GM23248 (cell line): ENCODE measurements around the gene CYP27B1. TPM values are rescaled to one million over a fixed set of nuclear protein-coding genes. Genes with fewer than 3 reads are reported as not detected.

Experiments used
- DNase-seq: peaks from one replicate; pipeline ENCODE4 v3.0.0-alpha.2; 2015
- H2AFZ ChIP-seq: fragments of 200-600 bp; sonication (generic); 2 replicates; pipeline ENCODE4 v1.6.1; 2016; ENCODE audit warnings: antibody characterized with exemption
- H3F3A ChIP-seq: fragments of 200-600 bp; sonication (generic); 2 replicates; pipeline ENCODE4 v1.6.1; 2016; ENCODE audit warnings: mild to moderate bottlenecking, antibody characterized with exemption, mixed run types; ENCODE audit not compliant: insufficient read depth
- H3K27ac ChIP-seq: fragments of 200-600 bp; sonication (generic); 2 replicates; pipeline ENCODE4 v1.5.1; 2016; ENCODE audit warnings: mild to moderate bottlenecking
- H3K27me3 ChIP-seq: fragments of 200-600 bp; sonication (generic); replicated peaks from 2 replicates; pipeline ENCODE4 v1.6.1; 2016; ENCODE audit warnings: mild to moderate bottlenecking; ENCODE audit not compliant: insufficient read depth
- H3K36me3 ChIP-seq: fragments of 200-600 bp; sonication (generic); 2 replicates; pipeline ENCODE4 v1.6.1; 2016; ENCODE audit warnings: low read depth, mild to moderate bottlenecking
- H3K4me1 ChIP-seq: fragments of 200-600 bp; sonication (generic); 2 replicates; pipeline ENCODE4 v1.6.1; 2016; ENCODE audit warnings: mild to moderate bottlenecking; ENCODE audit not compliant: insufficient read depth
- H3K4me2 ChIP-seq: fragments of 200-600 bp; sonication (generic); one replicate; pipeline ENCODE4 v1.6.1; 2016; ENCODE audit warnings: mild to moderate bottlenecking; ENCODE audit not compliant: unreplicated experiment
- H3K4me3 ChIP-seq: fragments of 200-600 bp; sonication (generic); 2 replicates; pipeline ENCODE4 v1.5.1; 2016; ENCODE audit warnings: mild to moderate bottlenecking
- H3K79me2 ChIP-seq: fragments of 200-600 bp; sonication (generic); 2 replicates; pipeline ENCODE4 v1.6.1; 2016; ENCODE audit warnings: mild to moderate bottlenecking; ENCODE audit not compliant: insufficient read depth
- H3K9ac ChIP-seq: fragments of 200-600 bp; sonication (generic); 2 replicates; pipeline ENCODE4 v1.6.1; 2016; ENCODE audit warnings: mild to moderate bottlenecking
- H3K9me2 ChIP-seq: fragments of 200-600 bp; sonication (generic); 2 replicates; pipeline ENCODE4 v1.6.1; 2016; ENCODE audit warnings: mixed run types, mild to moderate bottlenecking, moderate library complexity; ENCODE audit not compliant: insufficient read depth
- H3K9me3 ChIP-seq: fragments of 200-600 bp; sonication (generic); one replicate; pipeline ENCODE4 v1.6.1; 2017; ENCODE audit warnings: low read depth
- H4K20me1 ChIP-seq: fragments of 200-600 bp; sonication (generic); 2 replicates; pipeline ENCODE4 v1.6.0; 2016; ENCODE audit not compliant: insufficient read depth
- EZH2 ChIP-seq: fragments of 200-600 bp; sonication (generic); IDR thresholded peaks from 2 replicates; pipeline ENCODE4 v1.6.1; 2018; ENCODE audit warnings: antibody characterized with exemption, mild to moderate bottlenecking; ENCODE audit not compliant: insufficient read depth, poor library complexity, severe bottlenecking
- EZH2phosphoT487 ChIP-seq: fragments of 200-600 bp; sonication (generic); IDR thresholded peaks from 2 replicates; pipeline ENCODE4 v1.6.1; 2018; ENCODE audit warnings: antibody characterized with exemption, moderate library complexity, mild to moderate bottlenecking, low read depth; ENCODE audit not compliant: insufficient read depth
- WGBS, 2 experiments: methylation state at CpG; one replicate each; pipeline ENCODE4 v1.1.6; 2015 to 2017; ENCODE audit warnings: low lambda C conversion rate in 2 of 2, low coverage in 1 of 2; ENCODE audit errors: missing lambda C conversion rate in 2 of 2; 5-methylcytosine and 5-hydroxymethylcytosine counted together
- in situ Hi-C: fragments of 300-500 bp; cut with MboI; formaldehyde crosslinking; loops from 2 replicates; pipeline ENCODE4 v1.15.0; 2020
- polyA plus RNA-seq: library from polyadenylated mRNA; unstranded; fragments of >200 nt; fragmentation: Nextera tagmentation; extraction: Ambion mirVana; gene quantifications from 2 replicates; pipeline ENCODE4 v1.2.1, GENCODE V29; 2016
- total RNA-seq: library from RNA; depleted of rRNA; stranded (reverse); fragments of >200 nt; shearing (Covaris generic); gene quantifications from 2 replicates; pipeline ENCODE4 v1.2.3, GENCODE V29; 2014

CYP27B1 gene
- total and polyA plus RNA-seq, 2 experiments from 2014 or later, result 0.78 to 0.86 TPM

- H3K4me2 ChIP-seq, result peak overlapping the region; percentile 15
- peak overlapping the region; percentile 54 for H3K27ac ChIP-seq
- peaks cover 68% of the 10 kb centered on the region for H3F3A ChIP-seq
- in situ Hi-C loops, result no loop called here
- no peaks in the 10 kb centered on the region for H3K27me3 ChIP-seq
- WGBS, 2 experiments, result 85 to 87% methylated on average over 6 of the region's 6 CpGs
- H3K79me2 ChIP-seq, result peaks cover 21% of the 10 kb centered on the region
- no peak for TF ChIP-seq EZH2
- no peak for TF ChIP-seq EZH2phosphoT487
- H3K9ac ChIP-seq, result 0 out of 2 replicates have a peak overlapping the region, but pooled peaks have one; percentile 23
- H3K4me1 ChIP-seq, result peaks cover 23% of the 10 kb centered on the region
- H3K9me2 ChIP-seq, result no peaks in the 10 kb centered on the region
- H3K9me3 ChIP-seq, result no peaks in the 10 kb centered on the region
- no peak overlapping the region for H3K4me3 ChIP-seq
- no peak overlapping the region for H2AFZ ChIP-seq
- H4K20me1 ChIP-seq, result no peaks in the 10 kb centered on the region
- DNase-seq, result peak; percentile 73
- peaks cover 65% of the 10 kb centered on the region for H3K36me3 ChIP-seq
Observed at GRCh38 chr12:57795354-57795753, 28.5 kb upstream of the CYP27B1 start.

DNA sequence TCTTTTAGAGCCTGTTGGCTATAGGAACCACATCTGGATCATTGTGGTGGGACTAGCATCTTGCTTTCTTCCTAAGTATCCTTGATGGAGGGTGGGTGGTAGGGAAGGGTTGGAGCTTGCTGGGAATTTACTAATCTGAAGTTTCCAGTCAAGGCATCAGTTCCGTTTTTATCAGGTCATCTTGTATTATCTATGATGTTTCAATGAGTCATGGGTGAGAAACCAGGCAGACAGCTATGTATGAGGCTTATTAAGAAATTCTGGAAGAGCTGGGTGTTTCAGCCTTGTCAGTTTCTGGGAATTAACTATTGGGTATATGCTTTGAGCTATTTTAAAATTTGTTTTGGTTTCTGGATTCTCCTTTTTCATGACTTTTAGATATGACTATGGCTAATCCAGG lies 27.0 kb upstream of the CYP27B1 start:
- in situ Hi-C loops, result no loop called here
- Histone ChIP-seq H3K9me3 (no peaks in the 10 kb centered on the region), H2AFZ (no peak overlapping the region), H3K4me1 (peaks cover 23% of the 10 kb centered on the region), H3K4me2 (peak overlapping the region; percentile 61), H3K27ac (peak overlapping the region; percentile 88), H3F3A (peaks cover 56% of the 10 kb centered on the region), H3K9ac (peak overlapping the region; percentile 63), H3K4me3 (peak overlapping the region; percentile 40), H3K27me3 (no peaks in the 10 kb centered on the region), H3K9me2 (no peaks in the 10 kb centered on the region), H3K79me2 (peaks cover 32% of the 10 kb centered on the region), H3K36me3 (peaks cover 50% of the 10 kb centered on the region), H4K20me1 (no peaks in the 10 kb centered on the region)
- 0% methylated on average over 1 of the region's 1 CpG for WGBS, 2 experiments
- peak; percentile 91 for DNase-seq
- TF ChIP-seq EZH2 (no peak), EZH2phosphoT487 (no peak)

- Histone ChIP-seq H3K4me1 (peaks cover 3% of the 10 kb centered on the region; the same call in 1 of the 2 replicates), H3K79me2 (peaks cover 54% of the 10 kb centered on the region), H2AFZ (no peak overlapping the region), H3K4me3 (peak overlapping the region; percentile 98; the same call in 1 of the 2 replicates), H3K9ac (no peak overlapping the region; the same call in 1 of the 2 replicates), H4K20me1 (no peaks in the 10 kb centered on the region), H3F3A (peaks cover 17% of the 10 kb centered on the region), H3K9me3 (no peaks in the 10 kb centered on the region), H3K27ac (no peak overlapping the region), H3K9me2 (no peaks in the 10 kb centered on the region), H3K27me3 (no peaks in the 10 kb centered on the region), H3K4me2 (peak overlapping the region; percentile 93), H3K36me3 (peaks cover 25% of the 10 kb centered on the region)
- in situ Hi-C loops, result no loop called here
- WGBS, 2 experiments, result 94% methylated on average over 11 of the region's 11 CpGs
- DNase-seq, result no peak
- no peak for TF ChIP-seq EZH2
- TF ChIP-seq EZH2phosphoT487, result no peak
Observed at GRCh38 chr12:57783861-57784260, 17.0 kb upstream of the CYP27B1 start.

DNA sequence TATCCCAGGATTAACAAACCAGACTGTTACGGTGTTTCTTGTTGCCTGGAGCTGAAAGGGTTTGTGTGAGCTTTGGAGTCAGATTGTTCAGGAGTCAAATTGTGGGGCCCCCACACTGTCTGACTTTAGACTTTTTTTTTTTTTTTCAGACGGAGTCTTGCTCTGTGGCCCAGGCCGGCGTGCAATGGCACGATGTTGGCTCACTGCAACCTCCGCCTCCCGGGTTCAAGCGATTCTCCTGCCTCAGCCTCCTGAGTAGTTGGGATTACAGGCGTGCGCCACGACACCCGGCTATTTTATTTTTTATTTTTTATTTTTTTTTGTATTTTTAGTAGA lies 16.6 kb upstream of the CYP27B1 start:
- no peak overlapping the region for H3K27ac ChIP-seq
- peaks cover 3% of the 10 kb centered on the region; the same call in 1 of the 2 replicates for H3K4me1 ChIP-seq
- TF ChIP-seq EZH2 (no peak), EZH2phosphoT487 (no peak)
- DNase-seq, result no peak
- H3F3A ChIP-seq, result peaks cover 17% of the 10 kb centered on the region
- H3K9me3 ChIP-seq, result no peaks in the 10 kb centered on the region
- no peaks in the 10 kb centered on the region for H3K9me2 ChIP-seq
- peak overlapping the region; percentile 94 for H3K9ac ChIP-seq
- peak overlapping the region; percentile 98 for H3K4me3 ChIP-seq
- no peaks in the 10 kb centered on the region for H4K20me1 ChIP-seq
- WGBS, 2 experiments, result 71 to 72% methylated on average over 12 of the region's 12 CpGs
- peak overlapping the region; percentile 93 for H3K4me2 ChIP-seq
- peaks cover 50% of the 10 kb centered on the region for H3K79me2 ChIP-seq
- H3K27me3 ChIP-seq, result no peaks in the 10 kb centered on the region
- no peak overlapping the region for H2AFZ ChIP-seq
- in situ Hi-C loops, result no loop called here
- peaks cover 25% of the 10 kb centered on the region for H3K36me3 ChIP-seq
